ENCODE measurements around the gene FGF22. TPM values are rescaled to one million over a fixed set of nuclear protein-coding genes. Genes with fewer than 3 reads are reported as not detected.

FGF22 gene
- total and polyA plus RNA-seq, 2 of the 8 experiments (the other 6 are each of a cell fraction or from before 2014, with no cell fraction given): 0.44 to 1.7 TPM

DNA sequence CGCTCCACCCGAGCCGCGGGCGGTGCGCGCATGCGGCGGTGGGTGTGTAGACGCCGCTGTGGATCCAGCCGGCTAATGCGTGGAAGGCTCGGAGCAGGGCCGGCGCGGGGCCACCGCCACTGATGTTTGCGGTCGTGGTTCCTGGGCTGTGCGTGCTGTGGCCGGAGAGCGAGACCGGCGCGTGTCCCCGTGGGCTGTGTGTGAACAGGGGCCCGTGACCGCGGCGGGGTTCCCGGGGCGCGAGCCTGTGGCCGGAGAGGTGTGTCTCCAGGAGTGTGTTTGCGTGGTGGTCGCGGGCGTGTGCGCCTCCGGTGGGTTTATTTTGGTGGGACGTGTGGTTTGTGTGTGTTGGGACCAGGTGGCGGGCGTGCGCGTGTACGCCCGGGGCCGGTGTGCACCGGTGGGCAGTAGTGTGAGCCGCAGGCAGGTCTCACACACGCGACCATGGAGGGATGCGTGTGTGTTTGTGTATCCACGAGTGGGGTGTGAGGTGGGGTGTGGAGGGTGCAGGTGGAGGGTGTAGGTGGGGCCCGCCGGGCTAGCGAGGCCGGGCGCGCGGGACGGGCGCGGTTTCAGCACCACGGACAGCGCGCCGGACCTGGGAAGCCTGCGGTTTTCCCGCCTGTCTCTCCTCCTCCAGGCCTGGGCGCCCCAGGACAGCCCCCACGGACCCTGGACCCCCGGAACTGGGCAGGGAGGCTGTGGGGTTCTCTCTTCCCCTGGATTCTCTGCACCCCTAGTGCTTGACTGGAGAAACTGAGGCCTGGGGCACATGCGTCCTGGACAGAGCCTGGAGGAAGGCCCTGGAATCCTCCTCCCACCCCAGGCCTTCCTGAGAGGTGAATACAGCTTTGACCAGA lies 48.4 kb upstream of the FGF22 start (continued):
- TF ChIP-seq, protein P1, sequence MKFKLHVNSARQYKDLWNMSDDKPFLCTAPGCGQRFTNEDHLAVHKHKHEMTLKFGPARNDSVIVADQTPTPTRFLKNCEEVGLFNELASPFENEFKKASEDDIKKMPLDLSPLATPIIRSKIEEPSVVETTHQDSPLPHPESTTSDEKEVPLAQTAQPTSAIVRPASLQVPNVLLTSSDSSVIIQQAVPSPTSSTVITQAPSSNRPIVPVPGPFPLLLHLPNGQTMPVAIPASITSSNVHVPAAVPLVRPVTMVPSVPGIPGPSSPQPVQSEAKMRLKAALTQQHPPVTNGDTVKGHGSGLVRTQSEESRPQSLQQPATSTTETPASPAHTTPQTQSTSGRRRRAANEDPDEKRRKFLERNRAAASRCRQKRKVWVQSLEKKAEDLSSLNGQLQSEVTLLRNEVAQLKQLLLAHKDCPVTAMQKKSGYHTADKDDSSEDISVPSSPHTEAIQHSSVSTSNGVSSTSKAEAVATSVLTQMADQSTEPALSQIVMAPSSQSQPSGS (IDR thresholded peaks at IDR 0.05; ENCODE audit: low read length): no peak
- TF ChIP-seq SIN3A (conservative IDR thresholded peaks at IDR 0.05 in 1 of 2, IDR thresholded peaks at IDR 0.05 in 1 of 2; ENCODE audit: low read depth in 1 of 2, low read length in 2 of 2) (peak; percentile 40 to 61; a peak in 1 of 4 replicates), ZNF274 (IDR thresholded peaks at IDR 0.05; ENCODE audit: borderline replicate concordance, extremely low read depth, low read length) (no peak), GABPA (IDR thresholded peaks at IDR 0.05; ENCODE audit: borderline replicate concordance, insufficient read depth, low read length) (peak; percentile 63; the same call in 1 of the 2 replicates), EZH2 (IDR thresholded peaks at IDR 0.05; ENCODE audit: low read depth, low read length, severe bottlenecking) (peak; percentile 41), FOSL1 (IDR thresholded peaks at IDR 0.05; ENCODE audit: insufficient read depth, low read depth, low read length) (no peak)
